Right forelimb (tissue), 1 donor: ENCODE measurements around the gene ADRM1.

Source experiments
- DNase-seq: peaks from one replicate; pipeline ENCODE4 v3.0.0-alpha.2; 2018

The ADRM1 gene

GRCh38 chr20:62311832-62312661, 9.2 kb downstream of the ADRM1 start:
- no peak for DNase-seq

GRCh38 chr20:62312662-62312977, 9.8 kb downstream of the ADRM1 start:
- DNase-seq = no peak

GRCh38 chr20:62313021-62313420, 10.2 kb downstream of the ADRM1 start:
- no peak for DNase-seq

- no peak for DNase-seq
Observed at GRCh38 chr20:62313460-62314338, 10.9 kb downstream of the ADRM1 start.

GRCh38 chr20:62314339-62314638, 11.5 kb downstream of the ADRM1 start:
- DNase-seq = no peak

GRCh38 chr20:62314711-62315302, 12.0 kb downstream of the ADRM1 start:
- DNase-seq = no peak

- no peak for DNase-seq
Observed at GRCh38 chr20:62315773-62316172, 13.0 kb downstream of the ADRM1 start.

- no peak for DNase-seq
Observed at GRCh38 chr20:62316331-62317166, 13.8 kb downstream of the ADRM1 start.

- DNase-seq = no peak
Observed at GRCh38 chr20:62317167-62317655, 14.4 kb downstream of the ADRM1 start.

GRCh38 chr20:62318400-62319345, 15.9 kb downstream of the ADRM1 start:
- DNase-seq = no peak

GRCh38 chr20:62319346-62319909, 16.6 kb downstream of the ADRM1 start:
- no peak for DNase-seq

GRCh38 chr20:62320581-62321354, 18.0 kb downstream of the ADRM1 start:
- DNase-seq = no peak

- no peak for DNase-seq
Observed at GRCh38 chr20:62321521-62321948, 18.7 kb downstream of the ADRM1 start.

GRCh38 chr20:62321975-62322374, 19.2 kb downstream of the ADRM1 start:
- DNase-seq = no peak

GRCh38 chr20:62322492-62323041, 19.8 kb downstream of the ADRM1 start:
- DNase-seq = no peak

- no peak for DNase-seq
Observed at GRCh38 chr20:62323146-62323979, 20.6 kb downstream of the ADRM1 start.

- no peak for DNase-seq
Observed at GRCh38 chr20:62323980-62324906, 21.4 kb downstream of the ADRM1 start.
